HepG2 (cell line): ENCODE measurements around the gene TRIM4. TPM values are rescaled to one million over a fixed set of nuclear protein-coding genes. Genes with fewer than 3 reads are reported as not detected.

Experiments
- ARNT2 ChIP-seq: sonication (generic); formaldehyde crosslinking; IDR thresholded peaks from 2 replicates; pipeline ENCODE4 v1.8.0; 2022; ENCODE audit warnings: mild to moderate bottlenecking, low read depth, missing genetic modification reagents, moderate library complexity
- ESRRA ChIP-seq: sonication (generic); formaldehyde crosslinking; IDR thresholded peaks from 2 replicates; pipeline ENCODE4 v1.5.1; 2020; ENCODE audit warnings: mild to moderate bottlenecking, low read depth, missing genetic modification reagents
- FOXK2 ChIP-seq: fragments of 450-650 bp; IDR thresholded peaks from 2 replicates; pipeline ENCODE4 v1.6.1; 2016
- GABPA ChIP-seq, 2 experiments: IDR thresholded peaks; 2 replicates each; pipeline ENCODE4 v1.6.1; 2011 to 2016; ENCODE audit warnings: low read depth in 2 of 2, low read length in 1 of 2, missing biosample characterization in 1 of 2, missing genetic modification characterization in 1 of 2
- HDAC1 ChIP-seq: sonication (generic); formaldehyde crosslinking; IDR thresholded peaks from 2 replicates; pipeline ENCODE4 v1.5.1; 2020; ENCODE audit warnings: mild to moderate bottlenecking, missing genetic modification reagents
- HMG20A ChIP-seq: IDR thresholded peaks from 2 replicates; pipeline ENCODE4 v1.6.1; 2016; ENCODE audit warnings: borderline replicate concordance
- KLF15 ChIP-seq: sonication (generic); formaldehyde crosslinking; IDR thresholded peaks from 2 replicates; pipeline ENCODE4 v1.8.1; 2023; ENCODE audit warnings: borderline replicate concordance, mild to moderate bottlenecking, inconsistent platforms, missing genetic modification reagents, mixed read lengths
- MEIS1 ChIP-seq: sonication (generic); formaldehyde crosslinking; IDR thresholded peaks from 2 replicates; pipeline ENCODE4 v1.9.0; 2021; ENCODE audit warnings: mild to moderate bottlenecking, missing genetic modification reagents, moderate library complexity, borderline replicate concordance
- MIER3 ChIP-seq: IDR thresholded peaks from 2 replicates; pipeline ENCODE4 v1.6.1; 2016; ENCODE audit warnings: missing compliant biosample characterization, borderline replicate concordance
- PCBP1 ChIP-seq: fragments of 200-400 bp; formaldehyde crosslinking; IDR thresholded peaks from 2 replicates; pipeline ENCODE4 v1.6.1; 2017; ENCODE audit warnings: mild to moderate bottlenecking, low read depth, low read length, borderline replicate concordance
- RBAK ChIP-seq: sonication (generic); formaldehyde crosslinking; IDR thresholded peaks from 2 replicates; pipeline ENCODE4 v1.5.1; 2020; ENCODE audit warnings: mild to moderate bottlenecking, missing genetic modification reagents
- RFX1 ChIP-seq: fragments of 450-650 bp; IDR thresholded peaks from 2 replicates; pipeline ENCODE4 v1.6.1; 2017
- SIN3A ChIP-seq: IDR thresholded peaks from 2 replicates; pipeline ENCODE4 v1.6.1; 2011; ENCODE audit warnings: low read depth, mild to moderate bottlenecking, control low read depth, low read length, borderline replicate concordance
- TBX3 ChIP-seq: fragments of 450-650 bp; IDR thresholded peaks from 2 replicates; pipeline ENCODE4 v1.6.1; 2017; ENCODE audit warnings: antibody characterized with exemption, mild to moderate bottlenecking, inconsistent platforms, borderline replicate concordance
- TOE1 ChIP-seq: sonication (generic); formaldehyde crosslinking; IDR thresholded peaks from 2 replicates; pipeline ENCODE4 v1.4.0; 2020; ENCODE audit warnings: mild to moderate bottlenecking, missing genetic modification reagents
- ZKSCAN1 ChIP-seq: fragments of 150-350 bp; IDR thresholded peaks from 2 replicates; pipeline ENCODE4 v1.6.1; 2014; ENCODE audit warnings: low read length
- ZNF20 ChIP-seq: sonication (generic); formaldehyde crosslinking; IDR thresholded peaks from 2 replicates; pipeline ENCODE4 v1.4.0; 2020; ENCODE audit warnings: mild to moderate bottlenecking, moderate library complexity, missing genetic modification reagents
- ZNF468 ChIP-seq: sonication (generic); formaldehyde crosslinking; IDR thresholded peaks from 2 replicates; pipeline ENCODE4 v1.8.0; 2022; ENCODE audit warnings: mild to moderate bottlenecking, moderate library complexity, missing genetic modification reagents
- ZNF577 ChIP-seq: sonication (generic); formaldehyde crosslinking; IDR thresholded peaks from 2 replicates; pipeline ENCODE4 v1.4.0; 2020; ENCODE audit warnings: mild to moderate bottlenecking, low read depth, missing genetic modification reagents, borderline replicate concordance
- ZNF619 ChIP-seq: sonication (generic); formaldehyde crosslinking; IDR thresholded peaks from 2 replicates; pipeline ENCODE4 v1.4.0; 2020; ENCODE audit warnings: mild to moderate bottlenecking, missing genetic modification reagents
- polyA plus RNA-seq, 8 experiments: library from polyadenylated mRNA; depleted of rRNA in 3 of 8; stranded (reverse) in 7 of 8; unstranded in 1 of 8; fragments of >200 nt; fragmentation: Illumina TruSeq in 4 of 8; extraction: Trizol in 4 of 8; gene quantifications; 2 replicates each; pipeline versions ENCODE4 v1.2.1 to v1.2.3, GENCODE V29; 2011 to 2016; ENCODE audit warnings: low read depth in 4 of 8, missing spikeins in 1 of 8, mixed read lengths in 1 of 8; ENCODE audit not compliant: insufficient read depth in 1 of 8
- total RNA-seq, 5 experiments: library from RNA; depleted of rRNA; stranded (reverse); fragments of >200 nt; fragmentation: Illumina TruSeq; extraction: Trizol; gene quantifications; 2 replicates each; pipeline ENCODE4 v1.2.3, GENCODE V29; 2016; ENCODE audit warnings: low read depth in 1 of 5
- TF ChIP-seq, protein P1 (sequence below): sonication (generic); formaldehyde crosslinking; IDR thresholded peaks from 2 replicates; pipeline ENCODE4 v1.8.0; 2022; ENCODE audit warnings: mild to moderate bottlenecking, missing genetic modification reagents, borderline replicate concordance
- TF ChIP-seq, protein P2 (sequence below): sonication (generic); formaldehyde crosslinking; IDR thresholded peaks from 2 replicates; pipeline ENCODE4 v1.4.0; 2020; ENCODE audit warnings: missing genetic modification reagents
- TF ChIP-seq, protein P3 (sequence below): sonication (generic); formaldehyde crosslinking; IDR thresholded peaks from 2 replicates; pipeline ENCODE4 v1.4.0; 2020; ENCODE audit warnings: missing genetic modification reagents
- TF ChIP-seq, protein P4 (sequence below): fragments of 450-650 bp; IDR thresholded peaks from 2 replicates; pipeline ENCODE4 v1.6.1; 2016

Gene TRIM4
- total and polyA plus RNA-seq, 2 of the 13 experiments (the other 11 are each of a cell fraction or from before 2014, with no cell fraction given): 17.6 to 21.7 TPM

DNA sequence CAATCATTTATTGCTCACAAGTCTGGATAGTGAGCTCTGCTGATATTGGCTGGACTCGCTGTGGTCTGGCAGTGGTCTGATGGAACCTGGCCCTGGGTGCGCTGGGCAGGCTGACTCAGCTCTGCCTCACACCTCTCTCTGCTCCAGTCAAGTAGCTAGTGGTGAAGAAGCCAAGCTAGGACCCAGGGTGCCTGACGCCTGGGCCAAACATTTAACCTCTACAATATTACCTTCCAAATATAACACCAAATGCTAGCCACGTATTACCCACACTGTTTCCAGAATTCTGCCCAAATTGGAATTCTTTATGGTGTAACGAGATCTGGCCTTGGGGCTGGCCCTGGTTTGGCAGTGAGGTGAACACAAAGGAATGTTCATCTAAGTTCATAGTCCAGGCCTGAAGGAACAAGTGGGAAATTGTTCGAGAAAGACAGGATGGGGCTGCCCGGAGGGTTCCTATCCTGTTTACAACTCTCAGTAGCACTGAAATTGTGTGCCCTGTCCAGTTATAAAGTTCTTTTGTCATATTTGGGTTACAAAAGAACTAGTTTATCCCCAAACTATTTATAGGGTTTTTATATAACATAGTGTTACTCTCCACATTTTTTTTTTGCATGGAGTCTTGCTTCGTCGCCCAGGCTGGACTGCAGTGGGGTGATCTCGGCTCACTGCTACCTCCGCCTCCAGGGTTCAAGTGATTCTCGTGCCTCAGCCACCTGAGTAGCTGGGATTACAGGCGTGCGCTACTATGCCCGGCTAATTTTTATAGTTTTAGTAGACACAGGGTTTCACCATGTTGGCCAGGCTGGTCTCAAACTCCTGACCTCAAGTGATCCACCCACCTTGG lies 58.8 kb downstream of the TRIM4 start (continued):
- TF ChIP-seq TBX3: peak; percentile 83; the same call in 1 of the 2 replicates
- TF ChIP-seq HMG20A (CRISPR knock-in tag): peak; percentile 60; the same call in 1 of the 2 replicates
- TF ChIP-seq, protein P1, sequence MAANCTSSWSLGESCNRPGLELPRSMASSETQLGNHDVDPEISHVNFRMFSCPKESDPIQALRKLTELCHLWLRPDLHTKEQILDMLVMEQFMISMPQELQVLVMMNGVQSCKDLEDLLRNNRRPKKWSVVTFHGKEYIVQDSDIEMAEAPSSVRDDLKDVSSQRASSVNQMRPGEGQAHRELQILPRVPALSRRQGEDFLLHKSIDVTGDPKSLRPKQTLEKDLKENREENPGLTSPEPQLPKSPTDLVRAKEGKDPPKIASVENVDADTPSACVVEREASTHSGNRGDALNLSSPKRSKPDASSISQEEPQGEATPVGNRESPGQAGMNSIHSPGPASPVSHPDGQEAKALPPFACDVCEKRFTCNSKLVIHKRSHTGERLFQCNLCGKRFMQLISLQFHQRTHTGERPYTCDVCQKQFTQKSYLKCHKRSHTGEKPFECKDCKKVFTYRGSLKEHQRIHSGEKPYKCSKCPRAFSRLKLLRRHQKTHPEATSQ (CRISPR knock-in tag): peak; percentile 32; the same call in 1 of the 2 replicates
- no peak for TF ChIP-seq ZKSCAN1
- no peak for TF ChIP-seq TOE1 (CRISPR knock-in tag)
- no peak for TF ChIP-seq ZNF20
- TF ChIP-seq FOXK2: peak; percentile 82
- TF ChIP-seq, protein P2, sequence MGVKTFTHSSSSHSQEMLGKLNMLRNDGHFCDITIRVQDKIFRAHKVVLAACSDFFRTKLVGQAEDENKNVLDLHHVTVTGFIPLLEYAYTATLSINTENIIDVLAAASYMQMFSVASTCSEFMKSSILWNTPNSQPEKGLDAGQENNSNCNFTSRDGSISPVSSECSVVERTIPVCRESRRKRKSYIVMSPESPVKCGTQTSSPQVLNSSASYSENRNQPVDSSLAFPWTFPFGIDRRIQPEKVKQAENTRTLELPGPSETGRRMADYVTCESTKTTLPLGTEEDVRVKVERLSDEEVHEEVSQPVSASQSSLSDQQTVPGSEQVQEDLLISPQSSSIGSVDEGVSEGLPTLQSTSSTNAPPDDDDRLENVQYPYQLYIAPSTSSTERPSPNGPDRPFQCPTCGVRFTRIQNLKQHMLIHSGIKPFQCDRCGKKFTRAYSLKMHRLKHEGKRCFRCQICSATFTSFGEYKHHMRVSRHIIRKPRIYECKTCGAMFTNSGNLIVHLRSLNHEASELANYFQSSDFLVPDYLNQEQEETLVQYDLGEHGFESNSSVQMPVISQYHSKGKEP (CRISPR knock-in tag): no peak
- no peak for TF ChIP-seq ZNF619
- TF ChIP-seq MEIS1 (CRISPR knock-in tag): 0 out of 2 replicates have a peak, but pooled peaks have one; percentile 13
- TF ChIP-seq RBAK (CRISPR knock-in tag): no peak
- TF ChIP-seq, protein P3, sequence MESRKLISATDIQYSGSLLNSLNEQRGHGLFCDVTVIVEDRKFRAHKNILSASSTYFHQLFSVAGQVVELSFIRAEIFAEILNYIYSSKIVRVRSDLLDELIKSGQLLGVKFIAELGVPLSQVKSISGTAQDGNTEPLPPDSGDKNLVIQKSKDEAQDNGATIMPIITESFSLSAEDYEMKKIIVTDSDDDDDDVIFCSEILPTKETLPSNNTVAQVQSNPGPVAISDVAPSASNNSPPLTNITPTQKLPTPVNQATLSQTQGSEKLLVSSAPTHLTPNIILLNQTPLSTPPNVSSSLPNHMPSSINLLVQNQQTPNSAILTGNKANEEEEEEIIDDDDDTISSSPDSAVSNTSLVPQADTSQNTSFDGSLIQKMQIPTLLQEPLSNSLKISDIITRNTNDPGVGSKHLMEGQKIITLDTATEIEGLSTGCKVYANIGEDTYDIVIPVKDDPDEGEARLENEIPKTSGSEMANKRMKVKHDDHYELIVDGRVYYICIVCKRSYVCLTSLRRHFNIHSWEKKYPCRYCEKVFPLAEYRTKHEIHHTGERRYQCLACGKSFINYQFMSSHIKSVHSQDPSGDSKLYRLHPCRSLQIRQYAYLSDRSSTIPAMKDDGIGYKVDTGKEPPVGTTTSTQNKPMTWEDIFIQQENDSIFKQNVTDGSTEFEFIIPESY (CRISPR knock-in tag): peak; percentile 22; the same call in 1 of the 2 replicates
- TF ChIP-seq SIN3A: no peak
- TF ChIP-seq KLF15 (CRISPR knock-in tag): no peak
- peak; percentile 33; the same call in 1 of the 2 replicates for TF ChIP-seq GABPA (IDR thresholded peaks at IDR 0.05; ENCODE audit: low read depth, low read length)
- TF ChIP-seq GABPA (CRISPR knock-in tag; IDR thresholded peaks at IDR 0.05; ENCODE audit: low read depth): peak; percentile 66
- TF ChIP-seq ZNF468 (CRISPR knock-in tag): no peak
- TF ChIP-seq ARNT2 (CRISPR knock-in tag): no peak
- peak; percentile 65 for TF ChIP-seq HDAC1 (CRISPR knock-in tag)
- no peak for TF ChIP-seq ZNF577
- no peak for TF ChIP-seq MIER3 (CRISPR knock-in tag)
- TF ChIP-seq, protein P4, sequence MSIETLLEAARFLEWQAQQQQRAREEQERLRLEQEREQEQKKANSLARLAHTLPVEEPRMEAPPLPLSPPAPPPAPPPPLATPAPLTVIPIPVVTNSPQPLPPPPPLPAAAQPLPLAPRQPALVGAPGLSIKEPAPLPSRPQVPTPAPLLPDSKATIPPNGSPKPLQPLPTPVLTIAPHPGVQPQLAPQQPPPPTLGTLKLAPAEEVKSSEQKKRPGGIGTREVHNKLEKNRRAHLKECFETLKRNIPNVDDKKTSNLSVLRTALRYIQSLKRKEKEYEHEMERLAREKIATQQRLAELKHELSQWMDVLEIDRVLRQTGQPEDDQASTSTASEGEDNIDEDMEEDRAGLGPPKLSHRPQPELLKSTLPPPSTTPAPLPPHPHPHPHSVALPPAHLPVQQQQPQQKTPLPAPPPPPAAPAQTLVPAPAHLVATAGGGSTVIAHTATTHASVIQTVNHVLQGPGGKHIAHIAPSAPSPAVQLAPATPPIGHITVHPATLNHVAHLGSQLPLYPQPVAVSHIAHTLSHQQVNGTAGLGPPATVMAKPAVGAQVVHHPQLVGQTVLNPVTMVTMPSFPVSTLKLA: no peak
- no peak for TF ChIP-seq ESRRA
- no peak for TF ChIP-seq RFX1
- no peak for TF ChIP-seq PCBP1
